HG03439 (cell line): ENCODE data around the gene MFAP3.

ENCODE experiments used
- ATAC-seq: cut with Tn5 transposase; IDR thresholded peaks from one replicate; pipeline ENCODE4 v1.9.1; 2021; ENCODE audit warnings: mild to moderate bottlenecking, moderate library complexity; ENCODE audit not compliant: unreplicated experiment

Gene MFAP3

DNA sequence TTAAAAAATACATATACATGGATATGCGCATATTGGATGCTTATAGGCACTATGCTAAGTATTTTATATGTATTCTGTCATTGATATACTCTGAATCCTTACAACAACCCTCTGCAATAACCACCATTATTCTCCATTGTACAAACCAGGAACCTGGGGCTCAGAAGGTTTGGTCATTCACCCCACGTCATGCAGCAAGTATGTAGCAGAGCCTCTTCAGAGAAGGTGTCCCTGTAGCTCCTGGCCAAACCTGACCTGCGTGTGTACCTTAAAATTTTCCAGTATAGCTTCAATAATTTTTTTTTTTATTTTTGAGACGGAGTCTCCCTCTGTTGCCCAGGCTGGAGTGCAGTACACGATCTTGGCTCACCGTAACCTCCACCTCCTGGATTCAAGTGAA, 51.9 kb downstream of the MFAP3 start:
- no peak for ATAC-seq

DNA sequence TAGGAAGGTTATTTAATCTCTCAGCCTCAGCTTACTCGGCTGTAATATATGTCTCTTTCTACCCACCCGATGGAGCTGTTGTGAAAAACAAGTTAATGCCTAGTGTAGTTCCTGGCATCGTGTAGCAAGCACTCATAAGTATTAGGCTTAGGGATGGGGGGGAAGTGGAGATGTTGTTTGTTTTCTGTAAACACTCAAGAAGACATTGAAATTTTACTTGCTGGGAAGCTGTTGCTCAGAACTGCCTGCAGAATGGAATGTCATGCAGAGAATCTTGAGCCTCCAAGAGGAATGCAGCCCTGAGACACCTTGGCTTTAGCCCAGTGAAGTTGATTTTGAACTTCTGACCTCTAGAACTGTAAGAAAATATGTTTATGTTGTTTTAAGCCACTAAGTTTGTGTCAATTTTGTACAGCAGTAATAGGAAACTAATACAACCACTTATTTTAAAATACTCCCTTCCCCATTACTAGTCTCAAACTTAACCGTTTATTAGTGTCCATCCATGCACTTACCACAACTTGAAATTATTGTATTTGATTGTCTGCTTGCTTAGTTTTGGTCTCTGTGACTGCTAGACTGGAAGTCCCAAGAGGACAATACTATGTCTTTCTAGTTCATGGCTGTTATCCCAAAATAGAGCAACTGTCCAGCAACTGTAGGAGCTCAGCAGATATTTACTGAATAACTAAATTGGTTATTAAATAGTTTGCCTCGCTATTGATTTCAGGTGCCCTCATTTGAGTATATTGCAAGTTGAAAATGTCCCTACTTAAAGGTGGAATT, 53.8 kb downstream of the MFAP3 start:
- no peak for ATAC-seq

GRCh38 chr5:154093142-154093532, 54.4 kb downstream of the MFAP3 start:
- no peak for ATAC-seq

DNA sequence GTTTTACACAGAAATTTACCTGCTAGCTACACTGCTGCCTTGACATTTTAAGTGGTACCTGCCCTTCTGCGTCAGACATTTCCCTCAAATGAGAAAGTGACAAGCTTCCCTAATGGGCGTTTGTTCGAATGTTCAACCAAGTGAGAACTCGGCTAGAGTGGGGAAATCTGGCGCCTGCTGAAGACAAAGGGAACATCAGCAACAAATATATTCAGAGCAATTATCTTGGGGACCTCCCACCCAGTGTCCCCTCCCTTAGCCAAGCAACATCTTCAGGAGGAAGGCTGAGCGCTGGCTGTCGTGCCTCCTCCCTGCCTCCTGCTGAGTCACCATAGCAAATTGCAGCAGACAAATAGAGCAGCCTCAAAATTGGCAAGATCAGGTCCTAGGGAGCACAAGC, 57.1 kb downstream of the MFAP3 start:
- no peak for ATAC-seq

- no peak for ATAC-seq
Observed at GRCh38 chr5:154097031-154097430, 58.3 kb downstream of the MFAP3 start.

DNA sequence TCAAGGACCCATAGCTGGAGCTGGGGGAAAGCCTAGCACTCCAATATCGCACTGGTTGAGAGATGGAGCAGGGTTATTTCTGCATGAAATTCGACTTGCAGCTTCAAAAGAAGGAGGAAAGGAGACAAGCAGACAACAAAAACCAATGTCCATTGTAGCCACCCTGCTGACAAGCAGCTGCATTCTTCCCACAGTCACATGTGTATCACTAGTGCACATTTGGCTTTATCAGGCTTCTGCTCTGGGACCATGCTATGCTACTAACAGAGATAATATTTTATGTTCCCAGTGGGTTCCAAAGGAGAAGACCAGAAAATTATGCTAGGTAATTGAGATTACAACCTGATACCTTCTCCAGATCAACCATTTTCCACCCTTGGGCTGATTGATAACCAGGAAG, 59.7 kb downstream of the MFAP3 start:
- no peak for ATAC-seq

DNA sequence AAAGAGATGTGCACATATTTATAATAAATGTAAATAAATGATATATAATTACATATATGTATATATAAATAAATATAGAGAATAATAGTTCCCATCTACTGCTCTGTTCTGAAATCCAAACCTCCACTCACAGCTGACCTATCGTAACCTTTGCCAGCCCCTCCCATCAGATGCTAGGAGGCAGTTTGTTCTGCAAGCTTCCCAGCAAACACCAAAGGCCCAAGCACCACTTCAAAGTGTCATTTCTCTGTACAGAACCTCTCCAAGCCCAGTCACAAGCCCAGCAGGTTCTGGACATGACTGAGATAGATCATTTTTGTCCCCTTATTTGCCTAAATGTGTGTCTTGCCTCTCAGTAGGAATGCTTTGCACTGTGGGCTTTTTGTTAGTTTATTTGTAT, 62.4 kb downstream of the MFAP3 start:
- ATAC-seq: no peak

DNA sequence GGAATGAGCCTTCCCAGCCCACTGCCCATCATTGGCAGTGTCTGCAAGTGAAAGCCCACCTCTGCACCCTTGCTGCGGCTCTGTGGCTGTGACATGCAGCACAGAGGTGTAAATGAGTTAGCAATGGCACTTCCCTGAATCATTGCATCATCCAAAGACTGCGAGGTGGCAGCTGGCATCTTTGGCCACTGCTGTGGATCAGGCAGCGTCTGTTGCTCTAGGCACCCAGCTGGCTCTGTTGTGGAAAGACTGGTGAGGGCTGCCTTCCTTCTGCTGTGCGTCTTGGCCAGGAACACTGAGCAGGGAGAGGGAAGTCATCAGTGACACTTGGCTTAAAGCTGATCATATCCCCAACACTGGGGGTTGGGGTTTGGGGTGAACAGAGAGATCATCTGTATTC, 64.5 kb downstream of the MFAP3 start:
- ATAC-seq: no peak
